ENCODE measurements around the gene FXYD6.

DNA sequence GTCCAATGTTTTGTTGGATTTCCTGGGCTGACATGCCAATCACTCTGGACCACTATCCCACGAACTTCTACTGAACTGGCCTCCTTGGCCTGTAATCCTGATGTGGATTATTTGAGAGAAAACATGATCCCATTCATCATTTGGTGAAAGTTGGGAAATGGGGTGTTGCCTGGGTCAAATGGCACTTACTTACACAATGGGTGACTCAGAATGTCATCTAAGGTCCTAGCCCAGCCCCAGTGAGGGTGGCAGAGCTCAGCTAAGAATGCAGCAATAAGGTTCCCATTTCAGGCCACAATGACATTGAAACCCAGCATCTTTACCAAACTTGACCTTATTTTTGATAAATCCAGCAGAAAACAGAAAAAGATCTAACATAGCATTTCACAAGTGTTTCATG lies 71.4 kb downstream of the FXYD6 start:
- TF ChIP-seq, protein P1, sequence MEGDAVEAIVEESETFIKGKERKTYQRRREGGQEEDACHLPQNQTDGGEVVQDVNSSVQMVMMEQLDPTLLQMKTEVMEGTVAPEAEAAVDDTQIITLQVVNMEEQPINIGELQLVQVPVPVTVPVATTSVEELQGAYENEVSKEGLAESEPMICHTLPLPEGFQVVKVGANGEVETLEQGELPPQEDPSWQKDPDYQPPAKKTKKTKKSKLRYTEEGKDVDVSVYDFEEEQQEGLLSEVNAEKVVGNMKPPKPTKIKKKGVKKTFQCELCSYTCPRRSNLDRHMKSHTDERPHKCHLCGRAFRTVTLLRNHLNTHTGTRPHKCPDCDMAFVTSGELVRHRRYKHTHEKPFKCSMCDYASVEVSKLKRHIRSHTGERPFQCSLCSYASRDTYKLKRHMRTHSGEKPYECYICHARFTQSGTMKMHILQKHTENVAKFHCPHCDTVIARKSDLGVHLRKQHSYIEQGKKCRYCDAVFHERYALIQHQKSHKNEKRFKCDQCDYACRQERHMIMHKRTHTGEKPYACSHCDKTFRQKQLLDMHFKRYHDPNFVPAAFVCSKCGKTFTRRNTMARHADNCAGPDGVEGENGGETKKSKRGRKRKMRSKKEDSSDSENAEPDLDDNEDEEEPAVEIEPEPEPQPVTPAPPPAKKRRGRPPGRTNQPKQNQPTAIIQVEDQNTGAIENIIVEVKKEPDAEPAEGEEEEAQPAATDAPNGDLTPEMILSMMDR (IDR thresholded peaks at IDR 0.05; ENCODE audit: insufficient read depth, low read length, poor library complexity, severe bottlenecking): no peak
- no peak for TF ChIP-seq EZH2phosphoT487 (conservative IDR thresholded peaks at IDR 0.05; ENCODE audit: low read length)

All from SU-DHL-6 (cell line).